NCI-H345 treated with DMSO at 0.1 percent for 48 hours (cell line): ENCODE data around the gene HUNK.
"Not testable (repeated sequence)": the region's sequence is repeated elsewhere in the genome, so short reads cannot be mapped to it uniquely, and the experiment has no call there.

Source experiments
- DNase-seq: peaks from one replicate; lab custom pipeline; 2025; ENCODE audit not compliant: unreplicated experiment; lab: John Stamatoyannopoulos, UW

Gene HUNK

GRCh38 chr21:31918250-31918775, 45.5 kb downstream of the HUNK start:
- DNase-seq = no peak

DNA sequence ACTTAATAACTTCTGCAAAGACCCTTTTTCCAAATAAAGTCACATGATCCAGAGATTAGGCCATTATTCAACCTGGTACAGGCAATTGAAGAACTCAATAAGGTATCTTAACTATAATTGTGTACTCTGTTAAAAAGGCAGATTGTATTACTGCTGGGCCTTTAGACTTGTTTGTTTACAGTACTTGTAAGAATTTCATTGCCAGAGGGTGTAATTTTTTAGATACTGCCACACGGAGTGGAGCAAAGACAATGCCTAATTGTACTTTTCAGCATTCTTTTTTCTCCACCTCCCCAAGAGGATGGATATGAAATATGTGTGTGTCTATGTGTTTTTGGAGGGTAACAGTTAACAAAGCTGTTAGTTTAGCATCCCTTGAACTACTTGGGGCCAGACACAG, 47.5 kb downstream of the HUNK start:
- no peak for DNase-seq

DNA sequence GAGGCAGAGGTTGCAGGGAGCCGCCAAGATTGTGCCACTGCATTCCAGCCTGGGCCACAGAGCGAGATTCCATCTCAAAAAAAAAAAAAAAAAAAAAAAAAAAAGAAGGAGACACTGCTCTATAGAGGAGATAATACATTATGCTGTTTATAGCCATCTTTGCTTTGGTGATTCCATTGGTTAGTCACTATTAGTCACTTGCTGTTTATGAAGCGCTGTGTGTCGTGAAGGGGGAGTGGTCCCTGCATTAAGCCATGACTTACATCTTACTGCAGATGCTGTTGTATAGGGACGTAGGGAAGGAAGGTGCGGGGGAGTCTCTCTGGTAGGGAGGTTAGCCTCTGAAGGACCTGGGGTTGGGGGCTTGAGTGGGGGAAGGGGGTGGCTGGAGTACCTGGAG, 48.3 kb downstream of the HUNK start:
- DNase-seq = no peak

- DNase-seq = no peak
These were observed 50.1 kb downstream of the HUNK start for GRCh38 chr21:31922881-31923280.

DNA sequence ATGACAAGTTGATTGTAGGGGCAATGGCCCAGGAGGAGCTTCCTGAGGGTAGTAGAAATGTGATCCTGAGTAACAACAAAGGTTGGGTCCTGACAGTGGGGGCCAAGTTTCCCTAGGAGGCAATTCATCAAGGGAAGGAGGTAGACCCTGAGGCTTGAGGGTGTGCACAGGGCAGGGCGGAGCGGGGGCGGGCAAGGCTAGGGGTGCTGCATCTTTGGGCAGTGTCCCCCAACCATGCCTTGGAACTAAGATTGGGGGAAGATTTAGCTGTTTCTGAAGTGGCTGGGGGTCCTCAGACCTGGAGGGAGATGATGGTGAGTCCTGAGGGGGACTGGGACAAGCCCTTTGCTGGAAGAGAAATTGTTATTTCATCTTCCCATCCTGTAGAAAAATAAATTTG, 50.9 kb downstream of the HUNK start:
- DNase-seq = no peak

DNA sequence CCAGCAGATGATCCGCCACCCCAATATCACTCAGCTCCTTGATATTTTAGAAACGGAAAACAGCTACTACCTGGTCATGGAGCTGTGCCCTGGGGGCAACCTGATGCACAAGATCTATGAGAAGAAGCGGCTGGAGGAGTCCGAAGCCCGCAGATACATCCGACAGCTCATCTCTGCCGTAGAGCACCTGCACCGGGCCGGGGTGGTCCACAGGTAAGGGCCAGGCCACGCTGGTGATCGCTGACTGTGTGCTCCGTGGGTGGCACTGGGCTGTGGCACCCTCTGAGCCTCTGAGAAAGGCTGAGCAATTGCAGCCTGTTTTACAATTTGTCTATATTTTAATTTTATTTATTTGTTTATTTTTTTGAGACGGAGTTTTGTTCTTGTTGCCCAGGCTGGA, 51.7 kb downstream of the HUNK start:
- DNase-seq = no peak

- no peak for DNase-seq
These were observed 53.7 kb downstream of the HUNK start for GRCh38 chr21:31926498-31926897.

DNA sequence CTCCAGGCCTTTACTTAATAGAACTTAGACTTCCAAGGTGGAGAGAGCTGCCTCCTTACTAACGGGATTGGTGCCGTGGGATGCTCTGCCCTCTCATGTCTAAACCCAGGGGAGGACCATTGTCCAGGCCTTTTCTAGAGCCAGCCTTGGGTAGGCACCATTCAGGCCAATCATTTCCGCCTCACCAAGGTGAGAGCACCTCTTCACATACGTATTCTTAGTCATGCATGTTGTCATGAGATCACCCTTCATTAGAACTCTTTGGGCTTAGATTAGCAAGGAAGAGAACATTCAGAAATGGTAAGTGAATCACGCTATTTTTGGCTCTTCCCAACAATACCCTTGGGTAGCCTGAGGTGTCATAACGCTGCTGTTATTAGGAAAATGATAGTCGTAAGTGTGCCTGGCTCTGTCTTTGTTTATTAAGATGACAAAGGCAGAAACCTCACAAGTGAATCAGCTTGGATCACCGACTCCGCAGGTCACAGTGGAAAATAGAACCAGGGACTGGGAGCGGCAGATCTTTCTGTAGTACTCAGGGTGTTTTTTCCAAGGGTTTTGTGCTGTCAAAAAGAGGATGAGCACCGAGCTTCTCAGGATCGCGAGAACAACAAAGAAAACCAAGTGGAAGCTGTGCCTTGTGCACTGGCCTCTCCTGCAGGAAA, 55.0 kb downstream of the HUNK start:
- no peak for DNase-seq

- no peak for DNase-seq
These were observed 55.8 kb downstream of the HUNK start for GRCh38 chr21:31928656-31929055.

DNA sequence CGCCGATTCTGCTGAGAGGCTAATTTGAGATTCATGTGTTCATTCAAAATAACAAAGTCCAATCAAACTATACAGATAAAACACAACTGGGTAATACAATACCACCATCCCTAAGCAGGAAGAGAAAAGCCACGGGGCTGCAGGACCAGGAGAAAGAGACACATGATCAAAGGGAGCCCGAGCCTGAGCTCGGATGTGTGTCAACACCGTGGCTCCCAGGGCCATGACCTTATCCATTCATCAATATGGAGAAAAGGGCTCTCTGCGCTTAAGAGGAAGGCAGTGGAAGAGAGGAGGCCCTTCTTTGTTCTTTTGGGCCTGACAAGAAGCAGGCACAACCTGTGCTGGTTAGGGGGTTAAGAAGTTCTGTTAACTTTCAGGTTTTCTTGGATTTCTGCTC, 56.7 kb downstream of the HUNK start:
- no peak for DNase-seq

- DNase-seq = no peak
These were observed 57.2 kb downstream of the HUNK start for GRCh38 chr21:31930001-31930400.

GRCh38 chr21:31931644-31932469, 59.0 kb downstream of the HUNK start:
- DNase-seq = no peak

- DNase-seq = no peak
These were observed 59.6 kb downstream of the HUNK start for GRCh38 chr21:31932470-31932764.

- DNase-seq = no peak
These were observed 64.5 kb downstream of the HUNK start for GRCh38 chr21:31937303-31937702.

GRCh38 chr21:31938330-31939301, 65.8 kb downstream of the HUNK start:
- DNase-seq = no peak

- DNase-seq = no peak
These were observed 68.9 kb downstream of the HUNK start for GRCh38 chr21:31941694-31942093.

GRCh38 chr21:31943561-31943960, 70.7 kb downstream of the HUNK start:
- no peak for DNase-seq

- no peak for DNase-seq
These were observed 72.3 kb downstream of the HUNK start for GRCh38 chr21:31945141-31945540.

GRCh38 chr21:31945546-31945945, 72.7 kb downstream of the HUNK start:
- no peak for DNase-seq

GRCh38 chr21:31946231-31946630, 73.4 kb downstream of the HUNK start:
- no peak for DNase-seq

DNA sequence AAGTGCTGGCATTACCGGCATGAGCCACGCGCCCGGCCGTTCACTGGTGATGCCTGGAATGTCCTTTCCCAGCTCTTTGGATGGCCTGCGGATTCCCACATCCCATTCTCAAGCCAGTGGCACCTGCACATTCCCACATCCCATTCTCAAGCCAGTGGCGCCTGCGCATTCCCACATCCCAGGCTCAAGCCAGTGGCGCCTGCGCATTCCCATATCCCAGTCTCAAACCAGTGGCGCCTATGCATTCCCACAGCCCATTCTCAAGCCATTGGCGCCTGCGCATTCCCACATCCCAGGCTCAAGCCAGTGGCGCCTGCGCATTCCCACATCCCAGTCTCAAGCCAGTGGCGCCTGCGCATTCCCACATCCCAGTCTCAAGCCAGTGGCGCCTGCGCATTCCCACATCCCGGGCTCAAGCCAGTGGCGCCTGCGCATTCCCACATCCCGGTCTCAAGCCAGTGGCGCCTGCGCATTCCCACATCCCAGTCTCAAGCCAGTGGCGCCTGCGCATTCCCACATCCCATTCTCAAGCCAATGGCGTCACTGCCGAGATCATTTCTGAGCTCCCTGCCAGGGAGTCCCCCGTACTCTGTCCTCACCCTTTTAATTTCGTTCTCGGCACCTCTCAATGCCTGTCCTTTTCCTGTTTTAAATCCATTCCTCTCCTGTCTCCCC, 74.2 kb downstream of the HUNK start:
- not testable (repeated sequence) for DNase-seq
